LNCAP (cell line): ENCODE data around the gene PRKCA.

ENCODE experiments used
- CTCF ChIP-seq: fragments of 450-650 bp; IDR thresholded peaks from 2 replicates; pipeline ENCODE4 v1.5.1; 2017; ENCODE audit warnings: mild to moderate bottlenecking

Gene PRKCA

GRCh38 chr17:66682283-66682682 lies 379.9 kb downstream of the PRKCA start:
- TF ChIP-seq CTCF, result no peak

- no peak for TF ChIP-seq CTCF
Observed at GRCh38 chr17:66684261-66684660, 381.8 kb downstream of the PRKCA start.

- TF ChIP-seq CTCF, result no peak
Observed at GRCh38 chr17:66684731-66685130, 382.3 kb downstream of the PRKCA start.

- no peak for TF ChIP-seq CTCF
Observed at GRCh38 chr17:66686601-66687000, 384.2 kb downstream of the PRKCA start.

GRCh38 chr17:66687570-66688284 lies 385.3 kb downstream of the PRKCA start:
- TF ChIP-seq CTCF, result no peak

- no peak for TF ChIP-seq CTCF
Observed at GRCh38 chr17:66689221-66689620, 386.8 kb downstream of the PRKCA start.

GRCh38 chr17:66690166-66690565 lies 387.8 kb downstream of the PRKCA start:
- no peak for TF ChIP-seq CTCF
